OCI-M2 (cell line): ENCODE data around the gene OPRD1.
"Not testable (repeated sequence)": the region's sequence is repeated elsewhere in the genome, so short reads cannot be mapped to it uniquely, and the experiment has no call there.

Experiments
- DNase-seq: peaks from one replicate; lab custom pipeline; 2025; ENCODE audit not compliant: unreplicated experiment; lab: John Stamatoyannopoulos, UW

OPRD1 gene

GRCh38 chr1:28800324-28800723 is 11.6 kb upstream of the OPRD1 start:
- DNase-seq, result no peak

- no peak for DNase-seq
These were observed 10.5 kb upstream of the OPRD1 start for GRCh38 chr1:28801461-28801860.

GRCh38 chr1:28803051-28803450 is 8.9 kb upstream of the OPRD1 start:
- DNase-seq, result no peak

GRCh38 chr1:28803662-28804061 is 8.3 kb upstream of the OPRD1 start:
- DNase-seq, result no peak

DNA sequence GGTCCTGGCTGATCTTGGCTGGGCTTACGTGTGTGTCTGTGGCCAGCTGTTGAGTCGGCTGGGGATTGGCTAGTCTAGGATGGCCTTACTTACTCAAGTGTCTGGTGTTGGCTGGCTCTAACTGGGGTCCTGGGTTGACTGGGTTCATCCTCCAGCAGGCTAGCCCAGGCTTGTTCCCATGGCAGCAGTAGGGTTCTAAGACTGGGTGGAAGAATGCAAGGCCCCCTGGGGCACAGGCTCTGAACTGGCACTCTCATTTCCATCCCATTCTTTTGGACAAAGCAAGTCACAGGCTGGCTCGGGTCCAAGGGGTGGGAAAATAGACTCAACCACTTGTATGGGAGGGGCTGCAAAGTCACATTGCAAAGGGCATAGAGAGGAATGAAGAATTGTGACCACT is 7.9 kb upstream of the OPRD1 start:
- DNase-seq, result no peak

GRCh38 chr1:28807046-28807445 is 4.9 kb upstream of the OPRD1 start:
- DNase-seq, result no peak

- DNase-seq, result no peak
These were observed 4.0 kb upstream of the OPRD1 start for GRCh38 chr1:28807986-28808385.

DNA sequence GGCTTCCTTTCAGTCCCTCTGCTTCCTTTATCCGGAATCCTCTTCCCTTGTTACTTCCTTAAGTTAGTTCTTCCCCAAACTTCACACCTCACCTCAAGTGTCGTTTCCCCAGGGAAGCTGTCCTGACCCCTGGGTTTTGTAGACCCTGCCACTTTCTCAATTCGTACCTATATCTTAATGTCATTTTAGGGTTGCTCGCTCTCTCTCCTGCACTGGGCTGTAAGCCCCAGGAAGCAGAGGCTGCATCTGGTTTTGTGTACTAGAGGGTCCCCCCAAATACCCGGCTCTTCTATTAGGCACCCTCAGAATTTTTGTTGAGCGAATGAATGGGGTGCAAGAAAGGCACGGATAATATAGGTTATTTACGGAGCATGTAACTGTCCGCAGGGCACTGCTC is 603 bp upstream of the OPRD1 start:
- DNase-seq, result no peak

- DNase-seq, result no peak
These were observed 899 bp downstream of the OPRD1 start for GRCh38 chr1:28812669-28813468.

- no peak for DNase-seq
These were observed 2.0 kb downstream of the OPRD1 start for GRCh38 chr1:28813931-28814465.

GRCh38 chr1:28815533-28816185 is 3.7 kb downstream of the OPRD1 start:
- no peak for DNase-seq

GRCh38 chr1:28817133-28817532 is 5.2 kb downstream of the OPRD1 start:
- no peak for DNase-seq

- no peak for DNase-seq
These were observed 7.0 kb downstream of the OPRD1 start for GRCh38 chr1:28819020-28819419.

DNA sequence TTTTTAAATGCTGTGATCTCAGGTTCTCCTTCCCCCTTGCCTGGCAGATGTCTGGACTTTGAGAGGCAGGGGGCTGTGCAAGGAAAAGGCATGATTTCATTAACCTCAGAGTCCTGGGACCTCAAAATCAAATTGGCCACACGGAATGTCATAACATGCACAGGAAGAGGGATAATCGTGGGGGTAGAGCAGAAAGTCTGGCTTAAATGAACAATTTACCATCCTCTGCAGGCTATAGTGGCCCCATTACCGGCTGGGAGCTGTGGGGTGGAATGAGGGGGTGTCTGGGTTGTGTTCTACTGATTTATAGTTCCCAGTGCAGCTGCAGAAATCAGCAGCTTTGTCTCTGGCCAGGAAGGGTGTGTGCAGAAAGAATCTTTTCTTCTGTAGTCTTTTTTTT is 10.8 kb downstream of the OPRD1 start:
- DNase-seq, result no peak

- not testable (repeated sequence) for DNase-seq
These were observed 12.1 kb downstream of the OPRD1 start for GRCh38 chr1:28824061-28824460.

DNA sequence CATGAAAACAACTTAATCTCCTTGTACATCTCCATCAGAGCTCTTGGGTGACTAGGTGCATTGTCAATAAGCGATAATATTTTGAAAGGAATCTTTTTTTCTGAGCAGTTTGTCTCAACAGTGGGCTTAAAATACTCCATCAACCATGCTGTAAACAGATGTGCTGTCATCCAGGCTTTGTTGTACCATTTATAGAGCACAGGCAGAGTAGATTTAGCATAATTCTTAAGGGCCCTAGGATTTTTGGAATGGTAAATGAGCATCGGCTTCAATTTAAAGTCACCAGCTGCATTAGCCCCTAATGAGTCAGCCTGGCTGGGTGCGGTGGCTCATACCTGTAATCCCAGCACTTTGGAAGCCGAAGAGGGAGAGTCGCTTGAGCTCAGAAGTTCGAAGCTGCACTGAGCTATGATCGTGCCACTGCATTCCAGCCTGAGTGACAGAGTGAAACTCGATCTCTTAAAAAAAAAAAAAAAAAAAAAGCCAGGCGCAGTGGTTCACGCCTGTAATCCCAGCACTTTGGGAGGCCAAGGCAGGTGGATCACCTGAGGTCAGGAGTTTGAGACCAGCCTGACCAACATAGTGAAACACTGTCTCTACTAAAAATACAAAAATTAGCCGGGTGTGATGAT is 16.4 kb downstream of the OPRD1 start:
- not testable (repeated sequence) for DNase-seq

DNA sequence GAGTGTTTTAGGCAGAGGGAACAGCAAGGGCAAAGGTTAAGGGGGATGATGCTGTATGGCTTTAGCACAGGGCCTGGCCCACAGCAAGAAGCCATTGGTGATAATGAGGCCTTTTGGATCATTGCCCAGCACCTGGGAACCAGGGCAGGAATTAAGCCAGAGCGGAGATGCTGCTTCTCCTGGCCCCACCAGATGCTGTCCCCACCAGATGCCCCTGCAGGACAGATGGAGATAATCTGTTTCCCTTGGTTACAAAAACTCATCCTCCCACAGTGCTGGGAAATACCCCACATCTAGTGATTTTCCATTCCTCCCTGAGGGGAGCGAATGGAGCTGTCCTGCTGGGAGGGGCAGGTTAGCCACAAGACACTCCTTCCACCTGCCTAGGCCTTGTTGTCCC is 18.8 kb downstream of the OPRD1 start:
- DNase-seq, result no peak

DNA sequence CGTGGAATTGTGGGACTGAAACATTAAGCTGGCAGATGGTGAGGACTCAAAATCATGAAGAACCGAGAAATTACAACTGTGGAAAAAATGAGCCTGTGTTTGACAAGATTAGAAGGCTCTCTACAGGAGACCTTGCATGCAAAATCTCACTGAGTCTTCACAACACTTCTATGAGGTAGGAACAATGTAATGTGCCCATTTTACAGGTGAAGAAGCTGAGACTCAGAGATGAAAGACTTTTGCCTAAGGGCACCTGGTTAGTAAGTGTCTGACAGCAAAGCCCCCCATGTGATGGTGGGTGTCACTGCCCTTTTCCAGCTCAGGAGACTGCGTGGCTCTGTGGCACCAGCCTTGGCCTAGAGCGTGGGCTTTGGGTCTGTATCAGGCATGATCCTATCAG is 21.0 kb downstream of the OPRD1 start:
- DNase-seq, result no peak

GRCh38 chr1:28833381-28833780 is 21.4 kb downstream of the OPRD1 start:
- DNase-seq, result no peak

GRCh38 chr1:28835237-28835650 is 23.3 kb downstream of the OPRD1 start:
- no peak for DNase-seq

DNA sequence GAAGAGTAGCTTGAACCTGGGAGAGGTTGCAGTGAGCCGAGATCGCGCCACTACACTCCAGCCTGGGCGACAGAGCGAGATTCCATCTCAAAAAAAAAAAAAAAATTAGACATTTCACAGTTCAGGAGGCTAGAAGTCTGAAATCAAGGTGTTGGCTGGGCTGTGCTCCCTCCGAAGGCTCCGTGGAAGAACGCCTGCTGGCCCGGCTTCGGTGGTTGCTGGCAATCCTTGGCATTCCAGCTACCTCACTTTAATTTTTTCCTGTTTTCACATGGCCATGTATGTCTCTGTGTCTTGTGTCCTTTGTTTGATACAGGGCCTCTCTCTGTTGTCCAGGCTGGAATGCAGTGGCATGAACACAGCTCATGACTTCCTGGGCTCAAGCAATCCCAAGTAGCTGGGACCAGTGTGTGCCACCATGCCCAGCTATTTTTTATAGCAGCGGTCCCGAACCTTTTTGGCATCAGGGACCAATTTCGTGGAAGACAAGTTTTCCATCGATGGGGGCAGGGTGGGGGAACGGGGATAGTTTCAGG is 24.5 kb downstream of the OPRD1 start:
- DNase-seq, result no peak
